CD14-positive monocyte (primary cell): ENCODE data around the gene MUSK. TPM values are rescaled to one million over a fixed set of nuclear protein-coding genes. Genes with fewer than 3 reads are reported as not detected.
A peak's percentile ranks its signal among the peaks of the same experiment; 100 is the strongest.

ENCODE experiments used
- DNase-seq, 3 donors: peaks; one replicate each; pipeline ENCODE4 v3.0.0-alpha.2; 2011 to 2022
- H2AFZ ChIP-seq: 2 replicates; pipeline ENCODE4 v1.6.0; 2012; ENCODE audit warnings: mild to moderate bottlenecking, low read depth, low read length, inconsistent platforms; ENCODE audit not compliant: insufficient read depth, poor library complexity, severe bottlenecking
- H3K27ac ChIP-seq, 2 donors: 1 replicate in 1 of 2; 2 replicates in 1 of 2; pipeline ENCODE4 v1.5.1; 2012 to 2013; ENCODE audit warnings: low read length in 2 of 2, control low read depth in 1 of 2, inconsistent platforms in 1 of 2, low read depth in 1 of 2, mild to moderate bottlenecking in 1 of 2
- H3K27me3 ChIP-seq, 2 donors: one replicate each; pipeline versions ENCODE4 v1.6.0 to v1.6.1; 2011 to 2013; ENCODE audit warnings: low read length in 2 of 2; ENCODE audit not compliant: control insufficient read depth in 2 of 2, insufficient read depth in 2 of 2
- H3K36me3 ChIP-seq, 2 donors: replicated peaks in 1 of 2; 1 replicate in 1 of 2; 2 replicates in 1 of 2; pipeline versions ENCODE4 v1.5.1 to v1.6.1; 2012 to 2013; ENCODE audit warnings: low read length in 2 of 2, control low read depth in 1 of 2, inconsistent platforms in 1 of 2, mild to moderate bottlenecking in 1 of 2; ENCODE audit not compliant: insufficient read depth in 2 of 2, control insufficient read depth in 1 of 2
- H3K4me1 ChIP-seq, 2 donors: 1 replicate in 1 of 2; 2 replicates in 1 of 2; pipeline versions ENCODE4 v1.5.1 to v1.6.1; 2012 to 2013; ENCODE audit warnings: low read length in 2 of 2, control low read depth in 1 of 2, inconsistent platforms in 1 of 2, mild to moderate bottlenecking in 1 of 2, moderate library complexity in 1 of 2; ENCODE audit not compliant: insufficient read depth in 2 of 2, control insufficient read depth in 1 of 2
- H3K4me2 ChIP-seq: replicated peaks from 2 replicates; pipeline ENCODE3; 2012; ENCODE audit warnings: low read length, moderate library complexity, mild to moderate bottlenecking; ENCODE audit not compliant: poor library complexity, severe bottlenecking; ENCODE audit errors: extremely low read depth
- H3K4me3 ChIP-seq, 3 experiments: fragments of 200-600 bp in 1 of 3; sonication (generic) in 1 of 3; replicated peaks in 1 of 3; 1 replicate in 2 of 3; 2 replicates in 1 of 3; pipeline ENCODE4 v1.5.1; 2011 to 2013; ENCODE audit warnings: low read length in 3 of 3, mild to moderate bottlenecking in 3 of 3, control low read depth in 2 of 3, low read depth in 2 of 3, inconsistent platforms in 1 of 3, moderate library complexity in 1 of 3
- H3K79me2 ChIP-seq: 2 replicates; pipeline ENCODE4 v1.6.0; 2012; ENCODE audit warnings: mild to moderate bottlenecking, control low read depth, inconsistent platforms, low read length, moderate library complexity; ENCODE audit not compliant: insufficient read depth
- H3K9ac ChIP-seq: 2 replicates; pipeline ENCODE4 v1.6.0; 2017; ENCODE audit warnings: low read length, mild to moderate bottlenecking; ENCODE audit not compliant: insufficient read depth, poor library complexity, severe bottlenecking
- H3K9me3 ChIP-seq, 2 donors: replicated peaks in 1 of 2; 1 replicate in 1 of 2; 2 replicates in 1 of 2; pipeline versions ENCODE4 v1.5.1 to v1.6.1; 2012 to 2013; ENCODE audit warnings: low read length in 2 of 2, control low read depth in 1 of 2; ENCODE audit not compliant: control insufficient read depth in 1 of 2, insufficient read depth in 1 of 2
- H4K20me1 ChIP-seq: 2 replicates; pipeline ENCODE4 v1.6.0; 2012; ENCODE audit warnings: mild to moderate bottlenecking, low read length, control low read depth, moderate library complexity; ENCODE audit not compliant: insufficient read depth
- H3K27ac Mint-ChIP-seq, 7 donors: one replicate each; pipeline ENCODE4 v1.8.0; 2020; ENCODE audit warnings: mild to moderate bottlenecking in 7 of 7, mixed read lengths in 7 of 7, moderate library complexity in 6 of 7, inconsistent platforms in 2 of 7
- H3K27me3 Mint-ChIP-seq, 3 donors: one replicate each; pipeline ENCODE4 v1.8.0; 2021 to 2022; ENCODE audit warnings: low read depth in 3 of 3, mild to moderate bottlenecking in 3 of 3, mixed read lengths in 3 of 3, moderate library complexity in 3 of 3, inconsistent platforms in 1 of 3
- H3K36me3 Mint-ChIP-seq, 2 donors: one replicate each; pipeline ENCODE4 v1.8.0; 2020; ENCODE audit warnings: mixed read lengths in 2 of 2, inconsistent platforms in 1 of 2, mild to moderate bottlenecking in 1 of 2
- H3K4me1 Mint-ChIP-seq: one replicate; pipeline ENCODE4 v1.8.0; 2020; ENCODE audit warnings: mild to moderate bottlenecking, mixed read lengths
- H3K4me3 Mint-ChIP-seq, 2 donors: one replicate each; pipeline ENCODE4 v1.8.0; 2020; ENCODE audit warnings: mild to moderate bottlenecking in 2 of 2, mixed read lengths in 2 of 2, moderate library complexity in 1 of 2
- H3K9me3 Mint-ChIP-seq, 7 donors: one replicate each; pipeline ENCODE4 v1.8.0; 2020 to 2022; ENCODE audit warnings: mixed read lengths in 7 of 7, mild to moderate bottlenecking in 6 of 7, moderate library complexity in 6 of 7, inconsistent platforms in 2 of 7
- WGBS: methylation state at CpG from one replicate; pipeline ENCODE4 v1.1.5; 2013; ENCODE audit warnings: missing lambda C conversion rate; ENCODE audit not compliant: insufficient coverage; 5-methylcytosine and 5-hydroxymethylcytosine counted together
- intact Hi-C, 2 donors: fragments of 100-400 bp; cut with micrococcal nuclease; formaldehyde crosslinking; loops; one replicate each; pipeline versions ENCODE4 v1.15.0 to v1.15.1; 2023
- polyA plus RNA-seq, 3 donors: library from polyadenylated mRNA; depleted of rRNA in 1 of 3; unstranded in 2 of 3; stranded (reverse) in 1 of 3; fragments of 300-500 nt in 2 of 3; fragments of >200 nt in 1 of 3; fragmentation: Illumina TruSeq in 2 of 3; gene quantifications; 1 replicate in 2 of 3; 2 replicates in 1 of 3; pipeline ENCODE4 v1.2.3, GENCODE V29; 2012 to 2021
- TF ChIP-seq, protein P1 (sequence below): fragments of 200-600 bp; IDR thresholded peaks from one replicate; pipeline ENCODE4 v1.8.0; 2022; ENCODE audit warnings: antibody characterized with exemption, mild to moderate bottlenecking

Gene MUSK
- polyA plus RNA-seq, 3 donors = not detected

DNA sequence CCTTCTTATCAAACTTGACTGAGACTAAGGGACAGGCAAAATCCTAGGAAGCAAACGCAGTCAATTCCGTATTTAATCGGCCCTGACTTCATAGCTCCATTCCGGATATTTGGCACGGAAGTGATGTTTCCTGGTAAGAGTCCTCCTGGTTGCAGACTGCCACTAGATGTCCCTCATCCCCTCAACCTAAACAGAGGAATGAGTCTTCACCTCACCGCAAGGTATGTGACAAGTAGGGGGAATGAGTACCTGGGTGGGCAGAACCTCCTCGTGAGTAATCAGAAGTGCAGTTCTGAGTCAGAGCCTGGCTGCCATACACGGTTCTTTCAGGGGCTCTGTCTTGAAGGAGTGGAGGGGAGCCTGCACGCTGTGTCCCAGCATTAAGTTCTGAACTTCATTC lies 173.6 kb downstream of the MUSK start:
- WGBS = 94% methylated on average over 5 of the region's 9 CpGs
- H3K9ac ChIP-seq = no peak overlapping the region

DNA sequence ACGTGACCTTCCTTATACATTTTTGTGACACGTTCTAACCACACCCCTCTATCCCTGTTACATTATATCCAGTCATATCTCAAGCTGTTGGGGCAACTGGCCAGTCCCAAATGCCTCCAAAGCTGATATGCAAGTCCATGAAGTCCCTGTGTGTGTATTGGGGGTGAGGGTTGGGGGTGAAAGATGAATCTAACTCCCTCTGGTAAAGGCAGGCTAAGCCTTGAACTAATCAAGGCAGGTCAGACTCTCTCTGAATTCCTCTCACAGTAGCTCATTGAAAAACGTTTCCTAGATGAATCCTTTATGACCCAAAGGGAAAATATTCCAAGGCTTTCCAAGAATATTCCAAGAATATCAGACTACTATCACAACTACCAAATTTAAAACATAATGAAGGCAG lies 174.4 kb downstream of the MUSK start:
- TF ChIP-seq, protein P1, sequence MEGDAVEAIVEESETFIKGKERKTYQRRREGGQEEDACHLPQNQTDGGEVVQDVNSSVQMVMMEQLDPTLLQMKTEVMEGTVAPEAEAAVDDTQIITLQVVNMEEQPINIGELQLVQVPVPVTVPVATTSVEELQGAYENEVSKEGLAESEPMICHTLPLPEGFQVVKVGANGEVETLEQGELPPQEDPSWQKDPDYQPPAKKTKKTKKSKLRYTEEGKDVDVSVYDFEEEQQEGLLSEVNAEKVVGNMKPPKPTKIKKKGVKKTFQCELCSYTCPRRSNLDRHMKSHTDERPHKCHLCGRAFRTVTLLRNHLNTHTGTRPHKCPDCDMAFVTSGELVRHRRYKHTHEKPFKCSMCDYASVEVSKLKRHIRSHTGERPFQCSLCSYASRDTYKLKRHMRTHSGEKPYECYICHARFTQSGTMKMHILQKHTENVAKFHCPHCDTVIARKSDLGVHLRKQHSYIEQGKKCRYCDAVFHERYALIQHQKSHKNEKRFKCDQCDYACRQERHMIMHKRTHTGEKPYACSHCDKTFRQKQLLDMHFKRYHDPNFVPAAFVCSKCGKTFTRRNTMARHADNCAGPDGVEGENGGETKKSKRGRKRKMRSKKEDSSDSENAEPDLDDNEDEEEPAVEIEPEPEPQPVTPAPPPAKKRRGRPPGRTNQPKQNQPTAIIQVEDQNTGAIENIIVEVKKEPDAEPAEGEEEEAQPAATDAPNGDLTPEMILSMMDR = no peak
- no peak overlapping the region for H2AFZ ChIP-seq
- peaks cover 0 to 7% of the 10 kb centered on the region in 2 donors for H3K4me1 ChIP-seq
- Mint-ChIP-seq H3K9me3 (peaks cover 0 to 2% (median 0%) of the 10 kb centered on the region in 7 donors), H3K27ac (no peak overlapping the region), H3K4me1 (peaks cover 7% of the 10 kb centered on the region), H3K36me3 (no peaks in the 10 kb centered on the region), H3K4me3 (no peak overlapping the region), H3K27me3 (peaks cover 0 to 2% (median 1%) of the 10 kb centered on the region in 3 donors)
- no peaks in the 10 kb centered on the region for H3K9me3 ChIP-seq
- no peak overlapping the region for H3K9ac ChIP-seq
- no peaks in the 10 kb centered on the region for H3K36me3 ChIP-seq
- no peak overlapping the region for H3K27ac ChIP-seq
- no peaks in the 10 kb centered on the region for H4K20me1 ChIP-seq
- H3K27me3 ChIP-seq = no peaks in the 10 kb centered on the region
- H3K4me2 ChIP-seq = no peak overlapping the region
- no peak for DNase-seq
- H3K4me3 ChIP-seq = no peak overlapping the region
- whole genome bisulfite sequencing = 83% methylated on average over 2 of the region's 3 CpGs
- intact Hi-C loops = no loop called here
- no peaks in the 10 kb centered on the region for H3K79me2 ChIP-seq

More for the DNA sequence above, 173.6 kb downstream of the MUSK start:
- Histone ChIP-seq H3K27ac (no peak overlapping the region), H3K4me3 (no peak overlapping the region), H3K36me3 (no peaks in the 10 kb centered on the region), H3K4me2 (no peak overlapping the region), H2AFZ (no peak overlapping the region), H3K27me3 (no peaks in the 10 kb centered on the region), H4K20me1 (no peaks in the 10 kb centered on the region), H3K9me3 (no peaks in the 10 kb centered on the region), H3K79me2 (no peaks in the 10 kb centered on the region), H3K4me1 (no peaks in the 10 kb centered on the region)
- TF ChIP-seq, protein P1 = no peak
- Mint-ChIP-seq H3K27ac (peak overlapping the region in 1 of 7 donors; percentile 63), H3K4me1 (no peaks in the 10 kb centered on the region), H3K36me3 (no peaks in the 10 kb centered on the region), H3K9me3 (peaks cover 0 to 2% (median 0%) of the 10 kb centered on the region in 7 donors), H3K4me3 (no peak overlapping the region), H3K27me3 (peaks cover 0 to 2% (median 1%) of the 10 kb centered on the region in 3 donors)
- intact Hi-C loops = no loop called here
- DNase-seq = no peak
